RWPE2 (cell line): Measurements from ENCODE around the gene ARL15.

Experiments
- ATAC-seq: fragments of 200-7000 bp; cut with Tn5 transposase; 3 replicates; pipeline ENCODE4 v1.9.1; 2021; ENCODE audit warnings: low read depth
- DNase-seq: peaks from one replicate; pipeline ENCODE4 v3.0.0-alpha.2; 2020; ENCODE audit warnings: low spot score
- H3K27ac ChIP-seq: fragments of 450-650 bp; 2 replicates; pipeline ENCODE4 v1.5.1; 2017; ENCODE audit warnings: mild to moderate bottlenecking; ENCODE audit not compliant: poor library complexity, severe bottlenecking
- H3K27me3 ChIP-seq: fragments of 250-450 bp; sonication (Bioruptor Pico); 2 replicates; pipeline ENCODE4 v1.5.1; 2021; ENCODE audit warnings: mild to moderate bottlenecking, moderate library complexity; ENCODE audit not compliant: insufficient read depth, poor library complexity, severe bottlenecking
- H3K36me3 ChIP-seq: fragments of 250-450 bp; sonication (Bioruptor Pico); 2 replicates; pipeline ENCODE4 v1.5.1; 2020; ENCODE audit warnings: low read depth, mild to moderate bottlenecking, moderate library complexity
- H3K4me1 ChIP-seq: fragments of 250-450 bp; sonication (Bioruptor Pico); 2 replicates; pipeline ENCODE4 v1.5.1; 2021; ENCODE audit warnings: mild to moderate bottlenecking, moderate library complexity; ENCODE audit not compliant: insufficient read depth, poor library complexity, severe bottlenecking
- H3K4me3 ChIP-seq: fragments of 250-450 bp; sonication (Bioruptor Pico); 2 replicates; pipeline ENCODE4 v1.5.1; 2021; ENCODE audit warnings: mild to moderate bottlenecking, moderate library complexity; ENCODE audit not compliant: severe bottlenecking
- H3K9me3 ChIP-seq: fragments of 250-450 bp; sonication (Bioruptor Pico); 2 replicates; pipeline ENCODE4 v1.5.1; 2021; ENCODE audit warnings: mild to moderate bottlenecking, moderate library complexity; ENCODE audit not compliant: severe bottlenecking
- CTCF ChIP-seq: fragments of 450-650 bp; IDR thresholded peaks from one replicate; pipeline ENCODE4 v1.5.1; 2017; ENCODE audit warnings: mild to moderate bottlenecking, moderate library complexity; ENCODE audit not compliant: poor library complexity, severe bottlenecking

Gene ARL15

DNA sequence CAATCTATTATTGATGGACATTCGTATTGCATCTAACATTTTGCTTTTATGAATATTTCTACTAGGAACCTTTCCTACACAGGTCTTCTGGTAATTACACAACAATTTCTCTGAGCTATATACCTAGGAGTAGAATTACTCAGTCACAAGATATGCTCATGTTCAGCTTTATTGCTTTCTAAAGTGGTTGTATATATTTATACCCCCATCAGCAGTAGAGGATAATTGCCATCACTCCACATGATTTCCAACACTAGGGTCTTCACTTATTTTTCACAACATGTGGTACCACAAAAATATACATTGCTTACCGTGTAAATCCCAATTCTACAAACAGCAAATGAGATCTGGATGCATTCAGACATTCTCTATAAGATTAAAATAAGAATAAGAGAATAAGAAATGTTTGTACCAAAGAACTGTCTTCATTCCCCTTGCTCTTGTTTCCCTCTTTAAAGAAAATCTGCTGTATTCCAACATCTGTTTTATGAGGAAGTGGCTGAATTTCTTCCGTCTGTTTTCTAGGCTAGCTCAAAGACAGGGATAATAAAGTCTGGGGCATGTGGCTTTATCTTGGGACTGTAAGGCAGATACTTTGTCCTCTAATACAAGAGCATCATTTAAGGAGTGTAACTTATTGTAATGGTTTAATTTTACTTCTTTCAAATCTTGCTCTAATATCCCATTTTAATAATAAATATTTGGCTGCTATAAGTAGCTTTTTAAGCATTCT is 28.2 kb downstream of the ARL15 start:
- TF ChIP-seq CTCF: no peak
- no peak overlapping the region for H3K27ac ChIP-seq
- DNase-seq: no peak
- H3K36me3 ChIP-seq: no peaks in the 10 kb centered on the region
- no peaks in the 10 kb centered on the region for H3K4me1 ChIP-seq
- no peaks in the 10 kb centered on the region for H3K27me3 ChIP-seq
- no peak for ATAC-seq
- H3K9me3 ChIP-seq: peaks cover 2% of the 10 kb centered on the region
- H3K4me3 ChIP-seq: no peak overlapping the region

DNA sequence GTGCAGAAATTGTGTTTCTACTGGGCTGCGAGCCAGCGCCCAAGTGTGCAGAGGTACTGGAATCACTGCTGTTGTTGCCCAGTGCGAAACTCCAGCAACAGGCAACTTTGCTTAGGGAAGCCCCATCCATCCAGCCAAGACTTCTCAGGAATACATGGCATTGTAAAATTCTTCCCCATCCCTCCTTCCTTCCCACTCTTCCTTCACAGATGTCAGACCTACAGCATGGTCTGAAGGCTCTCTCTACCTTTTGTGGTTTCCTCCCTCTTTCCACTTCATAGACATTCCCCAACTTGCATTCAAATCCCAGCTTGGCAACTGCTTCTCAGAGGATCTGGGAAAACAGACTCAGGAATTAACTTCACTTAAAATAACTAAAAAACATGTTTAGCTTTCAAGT is 30.4 kb downstream of the ARL15 start:
- DNase-seq (no peak), ATAC-seq (no peak)
- Histone ChIP-seq H3K4me1 (no peaks in the 10 kb centered on the region), H3K27me3 (no peaks in the 10 kb centered on the region), H3K36me3 (no peaks in the 10 kb centered on the region), H3K9me3 (no peaks in the 10 kb centered on the region), H3K27ac (no peak overlapping the region), H3K4me3 (no peak overlapping the region)
- no peak for TF ChIP-seq CTCF

DNA sequence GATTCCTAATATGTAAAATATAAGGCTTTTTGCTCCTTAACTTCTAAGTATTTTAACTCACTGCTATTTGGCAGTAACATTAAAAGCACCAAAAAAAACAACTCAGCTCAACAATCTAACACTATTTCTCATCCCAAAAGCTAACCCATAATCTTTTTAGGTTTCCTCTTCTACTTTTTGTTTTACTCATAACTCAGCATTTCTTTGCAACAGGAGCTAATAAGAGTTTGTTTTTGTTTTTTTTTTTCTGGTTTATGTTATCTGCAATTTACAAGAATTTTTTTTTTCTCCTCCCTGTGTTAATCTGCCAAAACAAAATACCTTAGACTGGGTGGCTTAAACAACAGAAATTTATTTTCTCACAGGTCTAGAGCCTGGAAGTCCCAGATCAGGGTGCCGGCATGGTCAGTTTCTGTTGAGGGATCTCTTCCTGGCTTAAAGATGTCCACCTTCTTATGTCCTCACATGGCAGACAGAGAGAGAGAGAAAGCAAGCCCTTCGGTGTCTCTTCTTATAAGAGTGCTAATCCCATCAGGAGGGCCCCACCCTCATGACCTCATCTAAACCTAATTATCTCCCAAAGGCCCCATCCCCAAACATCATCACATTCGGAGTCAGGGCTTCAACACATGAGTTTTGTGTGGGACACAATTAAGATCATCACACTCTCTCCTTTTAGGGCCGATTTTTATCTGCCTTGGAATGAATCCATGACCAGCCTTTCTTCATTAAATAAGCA is 31.2 kb downstream of the ARL15 start:
- TF ChIP-seq CTCF: no peak
- Histone ChIP-seq H3K27ac (no peak overlapping the region), H3K4me3 (no peak overlapping the region), H3K9me3 (no peaks in the 10 kb centered on the region), H3K4me1 (no peaks in the 10 kb centered on the region), H3K27me3 (no peaks in the 10 kb centered on the region), H3K36me3 (no peaks in the 10 kb centered on the region)
- ATAC-seq: no peak
- no peak for DNase-seq

- Histone ChIP-seq H3K4me1 (no peaks in the 10 kb centered on the region), H3K4me3 (no peak overlapping the region), H3K27ac (no peak overlapping the region), H3K36me3 (no peaks in the 10 kb centered on the region), H3K27me3 (no peaks in the 10 kb centered on the region), H3K9me3 (no peaks in the 10 kb centered on the region)
- no peak for TF ChIP-seq CTCF
- ATAC-seq (no peak), DNase-seq (no peak)
Observed at GRCh38 chr5:54278036-54278830, 32.1 kb downstream of the ARL15 start.
